ENCODE measurements around the gene LDLRAP1. TPM values are rescaled to one million over a fixed set of nuclear protein-coding genes. Genes with fewer than 3 reads are reported as not detected.

LDLRAP1 gene
- total and polyA plus RNA-seq, 3 donors from 2014 or later, result 11.7 to 19.8 (median 16.6) TPM

- Histone ChIP-seq H3K9me3 (no peaks in the 10 kb centered on the region), H3K36me3 (ENCODE audit: low read depth, missing control alignments) (no peaks in the 10 kb centered on the region), H3K27me3 (no peaks in the 10 kb centered on the region), H3K27ac (no peak overlapping the region), H3K4me1 (peaks cover 11% of the 10 kb centered on the region), H3K4me3 (no peak overlapping the region)
- TF ChIP-seq POLR2A (IDR thresholded peaks at IDR 0.05) (no peak), CTCF (IDR thresholded peaks at IDR 0.05) (no peak)
- WGBS, 2 donors, result 66 to 78% methylated on average over 7 to 8 of the region's 8 CpGs
- intact Hi-C loops (cut with DNase I; ENCODE audit: low total_unique reads), result no loop called here
- DNase-seq, result no peak
Observed at GRCh38 chr1:25562101-25562927, 18.9 kb downstream of the LDLRAP1 start.

GRCh38 chr1:25562928-25563283, 19.5 kb downstream of the LDLRAP1 start:
- Histone ChIP-seq H3K4me1 (peaks cover 13% of the 10 kb centered on the region), H3K4me3 (no peak overlapping the region), H3K9me3 (no peaks in the 10 kb centered on the region), H3K27ac (no peak overlapping the region), H3K27me3 (no peaks in the 10 kb centered on the region), H3K36me3 (ENCODE audit: low read depth, missing control alignments) (no peaks in the 10 kb centered on the region)
- no peak for DNase-seq
- intact Hi-C loops (cut with DNase I; ENCODE audit: low total_unique reads), result no loop called here
- TF ChIP-seq POLR2A (IDR thresholded peaks at IDR 0.05) (no peak), CTCF (IDR thresholded peaks at IDR 0.05) (no peak)
- 79 to 83% methylated on average over 9 of the region's 9 CpGs for WGBS, 2 donors

- Histone ChIP-seq H3K9me3 (no peaks in the 10 kb centered on the region), H3K36me3 (ENCODE audit: low read depth, missing control alignments) (no peaks in the 10 kb centered on the region), H3K27ac (no peak overlapping the region), H3K27me3 (no peaks in the 10 kb centered on the region), H3K4me1 (peaks cover 13% of the 10 kb centered on the region), H3K4me3 (no peak overlapping the region)
- intact Hi-C loops (cut with DNase I; ENCODE audit: low total_unique reads), result no loop called here
- no peak for DNase-seq
- WGBS, 2 donors, result 90 to 94% methylated on average over 15 to 20 of the region's 20 CpGs
- no peak for TF ChIP-seq POLR2A (IDR thresholded peaks at IDR 0.05)
- TF ChIP-seq CTCF (IDR thresholded peaks at IDR 0.05), result no peak
Observed at GRCh38 chr1:25563330-25564215, 20.2 kb downstream of the LDLRAP1 start.

GRCh38 chr1:25564777-25565574, 21.6 kb downstream of the LDLRAP1 start:
- no peaks in the 10 kb centered on the region for H3K36me3 ChIP-seq (ENCODE audit: low read depth, missing control alignments)
- no peak overlapping the region for H3K4me3 ChIP-seq
- WGBS, 2 donors, result 81 to 89% methylated on average over 11 to 14 of the region's 14 CpGs
- no peak overlapping the region for H3K27ac ChIP-seq
- no peak for TF ChIP-seq CTCF (IDR thresholded peaks at IDR 0.05)
- TF ChIP-seq POLR2A (IDR thresholded peaks at IDR 0.05), result no peak
- H3K9me3 ChIP-seq, result no peaks in the 10 kb centered on the region
- no peaks in the 10 kb centered on the region for H3K27me3 ChIP-seq
- DNase-seq, result no peak
- peaks cover 13% of the 10 kb centered on the region for H3K4me1 ChIP-seq
- intact Hi-C loops (cut with DNase I; ENCODE audit: low total_unique reads), result no loop called here
